ENCODE measurements around the gene TMEM134.

GRCh38 chr11:67420147-67420645 is 48.9 kb downstream of the TMEM134 start:
- TF ChIP-seq CTCF (IDR thresholded peaks at IDR 0.05) (no peak), POLR2A (IDR thresholded peaks at IDR 0.05) (no peak), POLR2AphosphoS5 (IDR thresholded peaks at IDR 0.05) (no peak)

All from sigmoid colon (tissue), 4 donors.